Gastroesophageal sphincter (tissue), 3 donors: Measurements from ENCODE around the gene PRKD1.

Experiments used
- CTCF ChIP-seq, 4 experiments: fragments of 200-600 bp in 2 of 4; fragments of 450-650 bp in 2 of 4; sonication (generic) in 1 of 4; IDR thresholded peaks; one replicate each; pipeline ENCODE4 v1.5.1; 2017 to 2019; ENCODE audit warnings: antibody characterized with exemption in 4 of 4, mild to moderate bottlenecking in 2 of 4, moderate library complexity in 2 of 4
- EP300 ChIP-seq: sonication (generic); formaldehyde crosslinking; IDR thresholded peaks from one replicate; pipeline ENCODE4 v1.6.1; 2017; ENCODE audit warnings: antibody characterized with exemption, mild to moderate bottlenecking
- POLR2A ChIP-seq, 2 donors: fragments of 450-650 bp; IDR thresholded peaks; one replicate each; pipeline ENCODE4 v1.6.1; 2017; ENCODE audit warnings: antibody characterized with exemption in 2 of 2, mild to moderate bottlenecking in 2 of 2, moderate library complexity in 1 of 2
- POLR2AphosphoS5 ChIP-seq: sonication (generic); formaldehyde crosslinking; IDR thresholded peaks from one replicate; pipeline ENCODE4 v1.6.1; 2017; ENCODE audit warnings: antibody characterized with exemption

- TF ChIP-seq POLR2AphosphoS5: no peak
- TF ChIP-seq EP300: no peak
- TF ChIP-seq CTCF (IDR thresholded peaks at IDR 0.05): no peak
- no peak for TF ChIP-seq POLR2A (IDR thresholded peaks at IDR 0.05)
Observed at GRCh38 chr14:29645117-29645516, 282.5 kb downstream of the PRKD1 start.
